Measurements from ENCODE around the gene CC2D2B.
"Not testable (repeated sequence)": the region's sequence is repeated elsewhere in the genome, so short reads cannot be mapped to it uniquely, and the experiment has no call there.

CC2D2B gene

GRCh38 chr10:95873139-95873538, 34.6 kb upstream of the CC2D2B start:
- WGBS (ENCODE audit: insufficient coverage, insufficient read length) = no CpG with 5 or more reads among the region's 2 CpGs
- H3K4me3 ChIP-seq (ENCODE audit: low read length) = no peak overlapping the region
- H3K27me3 ChIP-seq (ENCODE audit: control insufficient read depth, insufficient read depth, low read length) = no peaks in the 10 kb centered on the region
- no peak overlapping the region for H3K27ac ChIP-seq (ENCODE audit: low read length)
- H3K4me1 ChIP-seq (ENCODE audit: control insufficient read depth, insufficient read depth, low read length) = no peaks in the 10 kb centered on the region
- H3K36me3 ChIP-seq (ENCODE audit: control insufficient read depth, insufficient read depth, low read length) = no peaks in the 10 kb centered on the region; the same call in 1 of the 2 replicates
- DNase-seq (ENCODE audit: low read depth, low spot score) = no peak
- H3K9me3 ChIP-seq (ENCODE audit: control insufficient read depth, insufficient read depth, low read length) = peaks cover 2% of the 10 kb centered on the region; the same call in 1 of the 2 replicates

- no peaks in the 10 kb centered on the region for H3K27me3 ChIP-seq (ENCODE audit: control insufficient read depth, insufficient read depth, low read length)
- no CpG with 5 or more reads among the region's 4 CpGs for WGBS (ENCODE audit: insufficient coverage, insufficient read length)
These were observed 34.1 kb upstream of the CC2D2B start for GRCh38 chr10:95873651-95874050.

GRCh38 chr10:95874783-95875182, 33.0 kb upstream of the CC2D2B start:
- H3K9me3 ChIP-seq (ENCODE audit: control insufficient read depth, insufficient read depth, low read length); DNase-seq (ENCODE audit: low read depth, low spot score); H3K27ac ChIP-seq (ENCODE audit: low read length); H3K4me3 ChIP-seq (ENCODE audit: low read length); H3K27me3 ChIP-seq (ENCODE audit: control insufficient read depth, insufficient read depth, low read length); H3K36me3 ChIP-seq (ENCODE audit: control insufficient read depth, insufficient read depth, low read length); H3K4me1 ChIP-seq (ENCODE audit: control insufficient read depth, insufficient read depth, low read length): not testable (repeated sequence)

More at GRCh38 chr10:95873651-95874050, 34.1 kb upstream of the CC2D2B start:
- peaks cover 2% of the 10 kb centered on the region; the same call in 1 of the 2 replicates for H3K9me3 ChIP-seq (ENCODE audit: control insufficient read depth, insufficient read depth, low read length)
- no peak overlapping the region for H3K4me3 ChIP-seq (ENCODE audit: low read length)
- H3K36me3 ChIP-seq (ENCODE audit: control insufficient read depth, insufficient read depth, low read length) = no peaks in the 10 kb centered on the region; the same call in 1 of the 2 replicates
- H3K4me1 ChIP-seq (ENCODE audit: control insufficient read depth, insufficient read depth, low read length) = no peaks in the 10 kb centered on the region
- no peak for DNase-seq (ENCODE audit: low read depth, low spot score)
- H3K27ac ChIP-seq (ENCODE audit: low read length) = no peak overlapping the region

- no peak for DNase-seq (ENCODE audit: low read depth, low spot score)
- no peaks in the 10 kb centered on the region; the same call in 1 of the 2 replicates for H3K36me3 ChIP-seq (ENCODE audit: control insufficient read depth, insufficient read depth, low read length)
- no peaks in the 10 kb centered on the region for H3K4me1 ChIP-seq (ENCODE audit: control insufficient read depth, insufficient read depth, low read length)
- no CpG with 5 or more reads among the region's 1 CpG for WGBS (ENCODE audit: insufficient coverage, insufficient read length)
- H3K27ac ChIP-seq (ENCODE audit: low read length) = no peak overlapping the region
- H3K4me3 ChIP-seq (ENCODE audit: low read length) = no peak overlapping the region
- H3K9me3 ChIP-seq (ENCODE audit: control insufficient read depth, insufficient read depth, low read length) = peaks cover 2% of the 10 kb centered on the region; the same call in 1 of the 2 replicates
- no peaks in the 10 kb centered on the region for H3K27me3 ChIP-seq (ENCODE audit: control insufficient read depth, insufficient read depth, low read length)
These were observed 31.0 kb upstream of the CC2D2B start for GRCh38 chr10:95876756-95877155.

GRCh38 chr10:95877881-95878280, 29.9 kb upstream of the CC2D2B start:
- Histone ChIP-seq H3K27ac (ENCODE audit: low read length) (no peak overlapping the region), H3K4me1 (ENCODE audit: control insufficient read depth, insufficient read depth, low read length) (no peaks in the 10 kb centered on the region), H3K9me3 (ENCODE audit: control insufficient read depth, insufficient read depth, low read length) (peaks cover 2% of the 10 kb centered on the region; the same call in 1 of the 2 replicates), H3K27me3 (ENCODE audit: control insufficient read depth, insufficient read depth, low read length) (no peaks in the 10 kb centered on the region), H3K36me3 (ENCODE audit: control insufficient read depth, insufficient read depth, low read length) (no peaks in the 10 kb centered on the region; the same call in 1 of the 2 replicates), H3K4me3 (ENCODE audit: low read length) (no peak overlapping the region)
- DNase-seq (ENCODE audit: low read depth, low spot score) = no peak

- no peak overlapping the region for H3K4me3 ChIP-seq (ENCODE audit: low read length)
- no peak for DNase-seq (ENCODE audit: low read depth, low spot score)
- WGBS (ENCODE audit: insufficient coverage, insufficient read length) = no CpG with 5 or more reads among the region's 2 CpGs
- H3K27ac ChIP-seq (ENCODE audit: low read length) = no peak overlapping the region
- no peaks in the 10 kb centered on the region for H3K9me3 ChIP-seq (ENCODE audit: control insufficient read depth, insufficient read depth, low read length)
- no peaks in the 10 kb centered on the region for H3K4me1 ChIP-seq (ENCODE audit: control insufficient read depth, insufficient read depth, low read length)
- H3K27me3 ChIP-seq (ENCODE audit: control insufficient read depth, insufficient read depth, low read length) = no peaks in the 10 kb centered on the region
- H3K36me3 ChIP-seq (ENCODE audit: control insufficient read depth, insufficient read depth, low read length) = no peaks in the 10 kb centered on the region
These were observed 27.1 kb upstream of the CC2D2B start for GRCh38 chr10:95880704-95881103.

GRCh38 chr10:95881316-95881715, 26.5 kb upstream of the CC2D2B start:
- H3K27me3 ChIP-seq (ENCODE audit: control insufficient read depth, insufficient read depth, low read length) = no peaks in the 10 kb centered on the region
- H3K27ac ChIP-seq (ENCODE audit: low read length) = no peak overlapping the region

GRCh38 chr10:95889830-95890229, 17.9 kb upstream of the CC2D2B start:
- Histone ChIP-seq H3K27ac (ENCODE audit: low read length) (no peak overlapping the region), H3K9me3 (ENCODE audit: control insufficient read depth, insufficient read depth, low read length) (no peaks in the 10 kb centered on the region), H3K36me3 (ENCODE audit: control insufficient read depth, insufficient read depth, low read length) (no peaks in the 10 kb centered on the region), H3K4me1 (ENCODE audit: control insufficient read depth, insufficient read depth, low read length) (no peaks in the 10 kb centered on the region), H3K4me3 (ENCODE audit: low read length) (no peak overlapping the region), H3K27me3 (ENCODE audit: control insufficient read depth, insufficient read depth, low read length) (no peaks in the 10 kb centered on the region)
- WGBS (ENCODE audit: insufficient coverage, insufficient read length) = no CpG with 5 or more reads among the region's 2 CpGs
- no peak for DNase-seq (ENCODE audit: low read depth, low spot score)

More at GRCh38 chr10:95881316-95881715, 26.5 kb upstream of the CC2D2B start:
- Histone ChIP-seq H3K36me3 (ENCODE audit: control insufficient read depth, insufficient read depth, low read length) (no peaks in the 10 kb centered on the region), H3K4me3 (ENCODE audit: low read length) (no peak overlapping the region), H3K9me3 (ENCODE audit: control insufficient read depth, insufficient read depth, low read length) (no peaks in the 10 kb centered on the region), H3K4me1 (ENCODE audit: control insufficient read depth, insufficient read depth, low read length) (no peaks in the 10 kb centered on the region)
- no peak for DNase-seq (ENCODE audit: low read depth, low spot score)

GRCh38 chr10:95896071-95896850, 11.5 kb upstream of the CC2D2B start:
- Histone ChIP-seq H3K27ac (ENCODE audit: low read length) (no peak overlapping the region), H3K4me1 (ENCODE audit: control insufficient read depth, insufficient read depth, low read length) (no peaks in the 10 kb centered on the region), H3K9me3 (ENCODE audit: control insufficient read depth, insufficient read depth, low read length) (no peaks in the 10 kb centered on the region), H3K27me3 (ENCODE audit: control insufficient read depth, insufficient read depth, low read length) (no peaks in the 10 kb centered on the region), H3K36me3 (ENCODE audit: control insufficient read depth, insufficient read depth, low read length) (no peaks in the 10 kb centered on the region), H3K4me3 (ENCODE audit: low read length) (no peak overlapping the region)
- DNase-seq (ENCODE audit: low read depth, low spot score) = no peak
- WGBS (ENCODE audit: insufficient coverage, insufficient read length) = no CpG with 5 or more reads among the region's 4 CpGs

GRCh38 chr10:95905897-95906580, 1.7 kb upstream of the CC2D2B start:
- H3K27ac ChIP-seq (ENCODE audit: low read length); DNase-seq (ENCODE audit: low read depth, low spot score); H3K4me3 ChIP-seq (ENCODE audit: low read length); H3K4me1 ChIP-seq (ENCODE audit: control insufficient read depth, insufficient read depth, low read length); H3K27me3 ChIP-seq (ENCODE audit: control insufficient read depth, insufficient read depth, low read length); H3K9me3 ChIP-seq (ENCODE audit: control insufficient read depth, insufficient read depth, low read length); H3K36me3 ChIP-seq (ENCODE audit: control insufficient read depth, insufficient read depth, low read length): not testable (repeated sequence)
- WGBS (ENCODE audit: insufficient coverage, insufficient read length) = no CpG with 5 or more reads among the region's 12 CpGs
